ENCODE results near the gene SLC26A11. TPM values are rescaled to one million over a fixed set of nuclear protein-coding genes. Genes with fewer than 3 reads are reported as not detected.

SLC26A11 gene
- total RNA-seq, 3 donors from 2014 or later (not counting 1 experiment from before 2014, with no cell fraction given), result 33.9 to 37.6 (median 35.8) TPM

- 91% methylated on average over 23 of the region's 23 CpGs for WGBS (ENCODE audit: insufficient coverage)
- H3K9me3 Mint-ChIP-seq, result no peaks in the 10 kb centered on the region
- no peak overlapping the region for H3K27ac ChIP-seq (ENCODE audit: low read length)
- H3K27me3 ChIP-seq (ENCODE audit: control insufficient read depth, insufficient read depth, low read length), result no peaks in the 10 kb centered on the region
- no peak overlapping the region for H3K4me3 Mint-ChIP-seq
- H3K4me1 ChIP-seq (ENCODE audit: control insufficient read depth, insufficient read depth, low read length), result no peaks in the 10 kb centered on the region
- intact Hi-C loops (cut with micrococcal nuclease), result no loop called here
- DNase-seq, result no peak
- no peaks in the 10 kb centered on the region for H3K36me3 ChIP-seq (ENCODE audit: control insufficient read depth, insufficient read depth, low read length)
- H3K4me3 ChIP-seq (ENCODE audit: low read length), result no peak overlapping the region
- no peak overlapping the region for H3K27ac Mint-ChIP-seq
- no peaks in the 10 kb centered on the region for H3K9me3 ChIP-seq (ENCODE audit: control insufficient read depth, insufficient read depth, low read length)
- ATAC-seq, result no peak
- peaks cover 0 to 9% of the 10 kb centered on the region in 2 donors for H3K4me1 Mint-ChIP-seq
- H3K27me3 Mint-ChIP-seq (ENCODE audit: low read depth in 2 of 2), result no peaks in the 10 kb centered on the region
- H3K36me3 Mint-ChIP-seq, result no peaks in the 10 kb centered on the region
- TF ChIP-seq, protein P1, sequence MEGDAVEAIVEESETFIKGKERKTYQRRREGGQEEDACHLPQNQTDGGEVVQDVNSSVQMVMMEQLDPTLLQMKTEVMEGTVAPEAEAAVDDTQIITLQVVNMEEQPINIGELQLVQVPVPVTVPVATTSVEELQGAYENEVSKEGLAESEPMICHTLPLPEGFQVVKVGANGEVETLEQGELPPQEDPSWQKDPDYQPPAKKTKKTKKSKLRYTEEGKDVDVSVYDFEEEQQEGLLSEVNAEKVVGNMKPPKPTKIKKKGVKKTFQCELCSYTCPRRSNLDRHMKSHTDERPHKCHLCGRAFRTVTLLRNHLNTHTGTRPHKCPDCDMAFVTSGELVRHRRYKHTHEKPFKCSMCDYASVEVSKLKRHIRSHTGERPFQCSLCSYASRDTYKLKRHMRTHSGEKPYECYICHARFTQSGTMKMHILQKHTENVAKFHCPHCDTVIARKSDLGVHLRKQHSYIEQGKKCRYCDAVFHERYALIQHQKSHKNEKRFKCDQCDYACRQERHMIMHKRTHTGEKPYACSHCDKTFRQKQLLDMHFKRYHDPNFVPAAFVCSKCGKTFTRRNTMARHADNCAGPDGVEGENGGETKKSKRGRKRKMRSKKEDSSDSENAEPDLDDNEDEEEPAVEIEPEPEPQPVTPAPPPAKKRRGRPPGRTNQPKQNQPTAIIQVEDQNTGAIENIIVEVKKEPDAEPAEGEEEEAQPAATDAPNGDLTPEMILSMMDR (IDR thresholded peaks at IDR 0.05), result no peak
Measured at GRCh38 chr17:80248001-80248893, 28.0 kb downstream of the SLC26A11 start.

- 93% methylated on average over 26 of the region's 26 CpGs for WGBS (ENCODE audit: insufficient coverage)
- Mint-ChIP-seq H3K9me3 (no peaks in the 10 kb centered on the region), H3K36me3 (no peaks in the 10 kb centered on the region), H3K27ac (no peak overlapping the region), H3K27me3 (ENCODE audit: low read depth in 2 of 2) (no peaks in the 10 kb centered on the region), H3K4me3 (no peak overlapping the region), H3K4me1 (peaks cover 0 to 14% of the 10 kb centered on the region in 2 donors)
- H3K27me3 ChIP-seq (ENCODE audit: control insufficient read depth, insufficient read depth, low read length), result no peaks in the 10 kb centered on the region
- peaks cover under 1% of the 10 kb centered on the region for H3K4me1 ChIP-seq (ENCODE audit: control insufficient read depth, insufficient read depth, low read length)
- H3K27ac ChIP-seq (ENCODE audit: low read length), result no peak overlapping the region
- intact Hi-C loops (cut with micrococcal nuclease), result no loop called here
- no peak for DNase-seq
- no peaks in the 10 kb centered on the region for H3K36me3 ChIP-seq (ENCODE audit: control insufficient read depth, insufficient read depth, low read length)
- no peak for ATAC-seq
- no peak overlapping the region for H3K4me3 ChIP-seq (ENCODE audit: low read length)
- TF ChIP-seq, protein P1 (IDR thresholded peaks at IDR 0.05), result no peak
- no peaks in the 10 kb centered on the region for H3K9me3 ChIP-seq (ENCODE audit: control insufficient read depth, insufficient read depth, low read length)
Measured at GRCh38 chr17:80248894-80249710, 28.9 kb downstream of the SLC26A11 start.

DNA sequence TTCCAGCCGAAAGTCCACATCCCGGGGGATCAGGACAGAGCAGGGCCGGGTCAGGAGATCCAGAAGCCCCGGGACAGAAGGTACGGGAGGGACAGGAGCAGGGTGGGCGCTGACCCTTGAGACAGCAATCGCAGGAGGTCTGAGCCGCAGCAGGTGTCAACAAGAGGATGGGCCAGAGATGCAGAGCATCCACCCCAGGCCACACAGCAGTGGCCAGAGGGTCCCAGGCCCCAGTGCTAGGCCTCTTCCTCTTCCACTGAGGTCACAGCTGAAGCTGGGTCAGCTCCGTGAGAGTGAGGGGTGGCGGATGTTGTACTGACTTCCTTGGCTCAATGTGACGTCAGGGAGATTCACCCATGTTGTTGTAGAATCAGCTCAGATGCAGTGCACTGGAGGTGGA is 31.7 kb downstream of the SLC26A11 start:
- ATAC-seq, result no peak
- intact Hi-C loops (cut with micrococcal nuclease), result loop anchor here (10.0 kb wide), 1 partner anchor 157 kb away; no protein-coding TSS in a partner anchor
- Mint-ChIP-seq H3K36me3 (no peaks in the 10 kb centered on the region), H3K27ac (peak overlapping the region in 1 of 2 donors; percentile 80), H3K27me3 (ENCODE audit: low read depth in 2 of 2) (no peaks in the 10 kb centered on the region), H3K4me3 (no peak overlapping the region), H3K4me1 (peaks cover 9 to 25% of the 10 kb centered on the region in 2 donors), H3K9me3 (no peaks in the 10 kb centered on the region)
- Histone ChIP-seq H3K27me3 (ENCODE audit: control insufficient read depth, insufficient read depth, low read length) (no peaks in the 10 kb centered on the region), H3K36me3 (ENCODE audit: control insufficient read depth, insufficient read depth, low read length) (no peaks in the 10 kb centered on the region), H3K4me1 (ENCODE audit: control insufficient read depth, insufficient read depth, low read length) (peaks cover 15% of the 10 kb centered on the region), H3K4me3 (ENCODE audit: low read length) (no peak overlapping the region), H3K9me3 (ENCODE audit: control insufficient read depth, insufficient read depth, low read length) (no peaks in the 10 kb centered on the region), H3K27ac (ENCODE audit: low read length) (no peak overlapping the region)
- TF ChIP-seq, protein P1 (IDR thresholded peaks at IDR 0.05), result no peak
- WGBS (ENCODE audit: insufficient coverage), result 92% methylated on average over 11 of the region's 11 CpGs
- DNase-seq, result no peak
